Left ventricle myocardium inferior (tissue), 1 donor: ENCODE measurements around the gene SUN2. TPM values are rescaled to one million over a fixed set of nuclear protein-coding genes. Genes with fewer than 3 reads are reported as not detected.

Source experiments
- DNase-seq: peaks from one replicate; pipeline ENCODE4 v3.0.0-alpha.2; 2020
- H3K27ac ChIP-seq: fragments of 200-600 bp; replicated peaks from 2 replicates; pipeline ENCODE4 v1.8.0; 2021
- H3K27me3 ChIP-seq: fragments of 200-600 bp; 2 replicates; pipeline ENCODE4 v1.8.0; 2021; ENCODE audit warnings: low read depth
- H3K36me3 ChIP-seq: fragments of 200-600 bp; 2 replicates; pipeline ENCODE4 v1.8.0; 2021
- H3K4me1 ChIP-seq: fragments of 200-600 bp; 2 replicates; pipeline ENCODE4 v1.8.0; 2021
- H3K4me3 ChIP-seq: fragments of 200-600 bp; 2 replicates; pipeline ENCODE4 v1.8.0; 2021; ENCODE audit warnings: mild to moderate bottlenecking, moderate library complexity
- H3K9me3 ChIP-seq: fragments of 200-600 bp; replicated peaks from 2 replicates; pipeline ENCODE4 v1.8.0; 2021
- CTCF ChIP-seq: fragments of 200-600 bp; IDR thresholded peaks from 2 replicates; pipeline ENCODE4 v1.8.0; 2021; ENCODE audit warnings: antibody characterized with exemption, mild to moderate bottlenecking, borderline replicate concordance
- intact Hi-C: fragments of 100-400 bp; cut with micrococcal nuclease; formaldehyde crosslinking; loops from one replicate; pipeline ENCODE4 v1.11.0; 2022
- total RNA-seq: library from RNA; stranded (reverse); fragmentation: NEBNext Ultra II Directional; extraction: Animal tissue kit (Norgen Biotek cat#: 25700); gene quantifications from one replicate; pipeline ENCODE4 v1.2.1, GENCODE V29; 2021
- donor health status: DM: no; HTN: yes; CAD: no; lungs with severe emphysema.

Gene SUN2
- total RNA-seq, 1 donor from 2014 or later = 116 TPM

GRCh38 chr22:38751422-38752346, 4.1 kb downstream of the SUN2 start:
- H3K4me1 ChIP-seq = peaks cover 47% of the 10 kb centered on the region
- peaks cover 64% of the 10 kb centered on the region for H3K36me3 ChIP-seq
- no peaks in the 10 kb centered on the region for H3K9me3 ChIP-seq
- intact Hi-C loops = no loop called here
- H3K27ac ChIP-seq = peak overlapping the region; percentile 21
- H3K4me3 ChIP-seq = no peak overlapping the region
- no peak for TF ChIP-seq CTCF
- no peaks in the 10 kb centered on the region for H3K27me3 ChIP-seq
- DNase-seq = peak; percentile 41

GRCh38 chr22:38751066-38751421, 4.8 kb downstream of the SUN2 start:
- peaks cover 71% of the 10 kb centered on the region for H3K36me3 ChIP-seq
- H3K27me3 ChIP-seq = no peaks in the 10 kb centered on the region
- peaks cover 41% of the 10 kb centered on the region for H3K4me1 ChIP-seq
- DNase-seq = no peak
- H3K9me3 ChIP-seq = no peaks in the 10 kb centered on the region
- H3K27ac ChIP-seq = peak overlapping the region; percentile 21
- H3K4me3 ChIP-seq = no peak overlapping the region
- intact Hi-C loops = no loop called here
- no peak for TF ChIP-seq CTCF

- TF ChIP-seq CTCF = no peak
- Histone ChIP-seq H3K4me3 (no peak overlapping the region), H3K27me3 (no peaks in the 10 kb centered on the region), H3K4me1 (peaks cover 40% of the 10 kb centered on the region), H3K9me3 (no peaks in the 10 kb centered on the region), H3K36me3 (peaks cover 75% of the 10 kb centered on the region), H3K27ac (no peak overlapping the region)
- intact Hi-C loops = no loop called here
- DNase-seq = no peak
Measured at GRCh38 chr22:38750638-38751037, 5.2 kb downstream of the SUN2 start.

- H3K27me3 ChIP-seq = no peaks in the 10 kb centered on the region
- no peak for TF ChIP-seq CTCF
- peaks cover 39% of the 10 kb centered on the region for H3K4me1 ChIP-seq
- no peaks in the 10 kb centered on the region for H3K9me3 ChIP-seq
- no peak for DNase-seq
- H3K27ac ChIP-seq = no peak overlapping the region
- intact Hi-C loops = no loop called here
- H3K36me3 ChIP-seq = peaks cover 80% of the 10 kb centered on the region
- H3K4me3 ChIP-seq = no peak overlapping the region
Measured at GRCh38 chr22:38750104-38750503, 5.7 kb downstream of the SUN2 start.

GRCh38 chr22:38748487-38749136, 7.2 kb downstream of the SUN2 start:
- no peak for DNase-seq
- intact Hi-C loops = no loop called here
- no peaks in the 10 kb centered on the region for H3K27me3 ChIP-seq
- no peak overlapping the region for H3K4me3 ChIP-seq
- no peaks in the 10 kb centered on the region for H3K9me3 ChIP-seq
- no peak overlapping the region for H3K27ac ChIP-seq
- H3K36me3 ChIP-seq = peaks cover 94% of the 10 kb centered on the region
- H3K4me1 ChIP-seq = peaks cover 24% of the 10 kb centered on the region
- no peak for TF ChIP-seq CTCF
